Endodermal cell (in vitro differentiated cells): ENCODE data around the gene TLR7. TPM values are rescaled to one million over a fixed set of nuclear protein-coding genes. Genes with fewer than 3 reads are reported as not detected.

Experiments used
- DNase-seq: peaks from one replicate; pipeline ENCODE4 v3.0.0-alpha.2; 2017
- H3K27ac ChIP-seq: 2 replicates; pipeline ENCODE4 v1.5.1; 2013; ENCODE audit warnings: mild to moderate bottlenecking, low read depth, low read length, moderate library complexity
- H3K27me3 ChIP-seq: 2 replicates; pipeline ENCODE4 v1.6.1; 2013; ENCODE audit warnings: mild to moderate bottlenecking, low read length, moderate library complexity; ENCODE audit not compliant: insufficient read depth, control insufficient read depth, poor library complexity, severe bottlenecking
- H3K36me3 ChIP-seq: 2 replicates; pipeline ENCODE4 v1.7.0; 2013; ENCODE audit warnings: mild to moderate bottlenecking, low read length, moderate library complexity; ENCODE audit not compliant: control insufficient read depth, insufficient read depth
- H3K4me1 ChIP-seq: one replicate; pipeline ENCODE4 v1.7.0; 2013; ENCODE audit warnings: low read length; ENCODE audit not compliant: control insufficient read depth, insufficient read depth
- H3K4me3 ChIP-seq: 2 replicates; pipeline ENCODE4 v1.5.1; 2013; ENCODE audit warnings: mild to moderate bottlenecking, low read length, moderate library complexity
- H3K9ac ChIP-seq: 2 replicates; pipeline ENCODE4 v1.6.1; 2013; ENCODE audit warnings: mild to moderate bottlenecking, low read length, moderate library complexity; ENCODE audit not compliant: poor library complexity, severe bottlenecking; ENCODE audit errors: extremely low read depth
- H3K9me3 ChIP-seq: 2 replicates; pipeline ENCODE4 v1.6.1; 2013; ENCODE audit warnings: mild to moderate bottlenecking, low read length, moderate library complexity; ENCODE audit not compliant: control insufficient read depth
- H3K27ac Mint-ChIP-seq: 2 replicates; pipeline ENCODE4 v1.8.0; 2020; ENCODE audit warnings: mixed read lengths
- H3K27me3 Mint-ChIP-seq: 2 replicates; pipeline ENCODE4 v1.8.0; 2021; ENCODE audit warnings: mild to moderate bottlenecking, mixed read lengths; ENCODE audit not compliant: insufficient read depth
- H3K36me3 Mint-ChIP-seq: 2 replicates; pipeline ENCODE4 v1.8.0; 2020; ENCODE audit warnings: low read depth, mixed read lengths
- H3K4me1 Mint-ChIP-seq: 2 replicates; pipeline ENCODE4 v1.8.0; 2020; ENCODE audit warnings: mixed read lengths
- H3K4me3 Mint-ChIP-seq: 2 replicates; pipeline ENCODE4 v1.8.0; 2020; ENCODE audit warnings: mild to moderate bottlenecking, moderate library complexity, mixed read lengths
- H3K9me3 Mint-ChIP-seq: 2 replicates; pipeline ENCODE4 v1.8.0; 2020; ENCODE audit warnings: mild to moderate bottlenecking, mixed read lengths
- WGBS, 2 experiments: methylation state at CpG; one replicate each; pipeline versions ENCODE4 v1.1.5 to v1.1.7; 2013; ENCODE audit warnings: missing lambda C conversion rate in 2 of 2, mixed read lengths in 1 of 2; ENCODE audit not compliant: insufficient coverage in 1 of 2, insufficient read length in 1 of 2; 5-methylcytosine and 5-hydroxymethylcytosine counted together
- total RNA-seq, 2 donors: library from RNA; stranded (reverse); fragmentation: NEBNext Ultra II Directional in 1 of 2; extraction: Animal tissue kit (Norgen Biotek cat#: 25700) in 1 of 2; gene quantifications; 2 replicates in 1 of 2; 3 replicates in 1 of 2; pipeline ENCODE4 v1.2.1, GENCODE V29; 2021
- TF ChIP-seq, protein P1 (sequence below): fragments of 200-600 bp; sonication (generic); conservative IDR thresholded peaks from 2 replicates; pipeline ENCODE4 v1.5.0; 2021; ENCODE audit warnings: antibody characterized with exemption, mild to moderate bottlenecking

Gene TLR7
- total RNA-seq, 2 donors from 2014 or later = not detected

DNA sequence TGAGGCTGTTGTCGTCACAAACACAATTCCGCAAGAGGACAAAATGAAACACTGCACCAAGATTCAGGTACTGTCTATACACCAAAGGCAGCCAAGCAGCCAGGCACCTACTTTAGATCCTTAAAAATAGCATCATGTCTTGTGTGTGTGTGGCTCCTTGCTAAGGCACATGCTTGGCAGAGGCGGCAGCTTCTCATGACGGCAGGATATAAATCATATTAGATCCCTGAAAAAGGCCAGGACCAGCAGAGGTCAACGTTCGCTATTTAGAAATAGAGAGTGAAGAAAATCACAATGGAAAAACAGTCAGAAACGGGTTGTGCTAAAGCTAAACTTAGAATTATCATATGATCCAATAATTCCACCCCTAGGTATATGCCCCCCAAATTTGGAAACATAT, 46.1 kb upstream of the TLR7 start:
- H3K27me3 Mint-ChIP-seq = no peaks in the 10 kb centered on the region
- no peaks in the 10 kb centered on the region for H3K4me1 Mint-ChIP-seq
- peaks cover 48% of the 10 kb centered on the region for H3K9me3 Mint-ChIP-seq
- no peak for DNase-seq
- Histone ChIP-seq H3K4me1 (no peaks in the 10 kb centered on the region), H3K9ac (no peak overlapping the region), H3K36me3 (no peaks in the 10 kb centered on the region), H3K4me3 (no peak overlapping the region), H3K27me3 (no peaks in the 10 kb centered on the region), H3K27ac (no peak overlapping the region), H3K9me3 (no peaks in the 10 kb centered on the region)
- TF ChIP-seq, protein P1, sequence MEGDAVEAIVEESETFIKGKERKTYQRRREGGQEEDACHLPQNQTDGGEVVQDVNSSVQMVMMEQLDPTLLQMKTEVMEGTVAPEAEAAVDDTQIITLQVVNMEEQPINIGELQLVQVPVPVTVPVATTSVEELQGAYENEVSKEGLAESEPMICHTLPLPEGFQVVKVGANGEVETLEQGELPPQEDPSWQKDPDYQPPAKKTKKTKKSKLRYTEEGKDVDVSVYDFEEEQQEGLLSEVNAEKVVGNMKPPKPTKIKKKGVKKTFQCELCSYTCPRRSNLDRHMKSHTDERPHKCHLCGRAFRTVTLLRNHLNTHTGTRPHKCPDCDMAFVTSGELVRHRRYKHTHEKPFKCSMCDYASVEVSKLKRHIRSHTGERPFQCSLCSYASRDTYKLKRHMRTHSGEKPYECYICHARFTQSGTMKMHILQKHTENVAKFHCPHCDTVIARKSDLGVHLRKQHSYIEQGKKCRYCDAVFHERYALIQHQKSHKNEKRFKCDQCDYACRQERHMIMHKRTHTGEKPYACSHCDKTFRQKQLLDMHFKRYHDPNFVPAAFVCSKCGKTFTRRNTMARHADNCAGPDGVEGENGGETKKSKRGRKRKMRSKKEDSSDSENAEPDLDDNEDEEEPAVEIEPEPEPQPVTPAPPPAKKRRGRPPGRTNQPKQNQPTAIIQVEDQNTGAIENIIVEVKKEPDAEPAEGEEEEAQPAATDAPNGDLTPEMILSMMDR = no peak
- WGBS, 2 experiments = 92 to 98% methylated on average over 4 to 7 of the region's 7 CpGs
- H3K27ac Mint-ChIP-seq = no peak overlapping the region
- H3K36me3 Mint-ChIP-seq = peaks cover 10% of the 10 kb centered on the region
- no peak overlapping the region for H3K4me3 Mint-ChIP-seq

DNA sequence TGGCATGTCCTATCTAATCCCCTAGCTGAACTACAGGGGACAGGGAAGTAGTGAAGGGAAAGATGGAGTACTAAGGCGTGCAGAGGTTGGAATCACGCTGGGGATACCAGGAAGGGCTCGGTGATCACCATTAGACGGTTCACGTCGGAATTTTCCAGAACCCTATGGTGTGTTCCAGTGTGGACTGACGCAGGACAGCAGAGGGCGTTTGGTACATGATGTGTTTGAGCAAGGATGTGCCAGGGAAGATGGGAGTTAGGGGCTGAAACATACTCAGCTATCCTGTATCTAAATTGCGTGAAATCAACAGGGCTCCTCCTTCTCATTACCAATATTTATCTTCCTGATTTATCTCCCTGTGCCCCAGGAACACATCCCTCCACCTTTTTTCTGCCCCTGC, 41.9 kb upstream of the TLR7 start:
- TF ChIP-seq, protein P1 = no peak
- DNase-seq = no peak
- Mint-ChIP-seq H3K36me3 (peaks cover 2% of the 10 kb centered on the region), H3K9me3 (peaks cover 53% of the 10 kb centered on the region), H3K27me3 (no peaks in the 10 kb centered on the region), H3K4me3 (no peak overlapping the region), H3K27ac (no peak overlapping the region), H3K4me1 (no peaks in the 10 kb centered on the region)
- no peaks in the 10 kb centered on the region for H3K27me3 ChIP-seq
- no peak overlapping the region for H3K4me3 ChIP-seq
- H3K9me3 ChIP-seq = no peaks in the 10 kb centered on the region
- no peaks in the 10 kb centered on the region for H3K4me1 ChIP-seq
- H3K27ac ChIP-seq = no peak overlapping the region
- no peaks in the 10 kb centered on the region for H3K36me3 ChIP-seq
- no peak overlapping the region for H3K9ac ChIP-seq
- WGBS, 2 experiments = 96% methylated on average over 8 of the region's 9 CpGs; no CpG with 5 or more reads in 1 of the 2 experiments

DNA sequence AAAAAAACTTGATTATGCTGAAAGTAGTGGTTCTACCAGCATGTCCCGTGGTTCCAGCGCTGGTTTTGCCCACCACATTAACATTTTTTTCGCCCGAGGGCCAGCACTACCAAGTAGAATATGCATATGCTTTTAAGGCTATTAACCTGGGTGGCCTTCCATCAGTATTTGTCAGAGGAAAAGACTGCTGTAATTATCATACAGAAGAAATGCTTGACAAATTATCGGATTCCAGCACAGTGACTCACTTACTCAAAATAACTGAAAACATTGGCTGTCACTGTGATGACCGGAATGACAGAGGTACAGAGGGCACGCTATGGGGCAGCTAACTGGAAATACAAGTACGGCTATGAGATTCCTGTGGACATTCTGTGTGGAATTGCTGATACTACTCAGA, 41.1 kb upstream of the TLR7 start:
- Histone ChIP-seq H3K36me3 (no peaks in the 10 kb centered on the region), H3K27ac (no peak overlapping the region), H3K4me1 (no peaks in the 10 kb centered on the region), H3K9ac (no peak overlapping the region), H3K4me3 (no peak overlapping the region), H3K9me3 (no peaks in the 10 kb centered on the region), H3K27me3 (no peaks in the 10 kb centered on the region)
- peaks cover 52% of the 10 kb centered on the region for H3K9me3 Mint-ChIP-seq
- H3K27ac Mint-ChIP-seq = no peak overlapping the region
- no peaks in the 10 kb centered on the region for H3K4me1 Mint-ChIP-seq
- no peaks in the 10 kb centered on the region for H3K27me3 Mint-ChIP-seq
- 93% methylated on average over 8 of the region's 8 CpGs; no CpG with 5 or more reads in 1 of the 2 experiments for WGBS, 2 experiments
- H3K36me3 Mint-ChIP-seq = no peaks in the 10 kb centered on the region
- no peak overlapping the region for H3K4me3 Mint-ChIP-seq
- DNase-seq = no peak
- TF ChIP-seq, protein P1 = no peak
